DND-41 (cell line): ENCODE data around the gene PPAN.

ENCODE experiments used
- ATAC-seq: fragments of 200-7000 bp; cut with Tn5 transposase; 3 replicates; pipeline ENCODE4 v1.9.1; 2021; ENCODE audit warnings: low read depth; ENCODE audit not compliant: insufficient read depth
- DNase-seq: peaks from one replicate; pipeline ENCODE4 v3.0.0-alpha.2; 2020
- H2AFZ ChIP-seq: 2 replicates; pipeline ENCODE4 v1.6.0; 2012; ENCODE audit warnings: low read depth, low read length
- H3K27ac ChIP-seq: 2 replicates; pipeline ENCODE4 v1.5.1; 2012; ENCODE audit warnings: low read length, inconsistent platforms
- H3K27me3 ChIP-seq: fragments of 200-600 bp; sonication (generic); 2 replicates; pipeline ENCODE4 v1.6.0; 2012; ENCODE audit warnings: low read length, mild to moderate bottlenecking, inconsistent platforms; ENCODE audit not compliant: insufficient read depth, poor library complexity
- H3K36me3 ChIP-seq: 2 replicates; pipeline ENCODE4 v1.5.1; 2012; ENCODE audit warnings: low read length, inconsistent platforms; ENCODE audit not compliant: insufficient read depth
- H3K4me1 ChIP-seq: 2 replicates; pipeline ENCODE4 v1.5.1; 2012; ENCODE audit warnings: mild to moderate bottlenecking, low read length; ENCODE audit not compliant: insufficient read depth
- H3K4me2 ChIP-seq: 2 replicates; pipeline ENCODE4 v1.6.0; 2012; ENCODE audit warnings: mild to moderate bottlenecking, moderate library complexity, low read length, inconsistent platforms; ENCODE audit not compliant: insufficient read depth
- H3K4me3 ChIP-seq, 2 experiments: fragments of 200-600 bp in 1 of 2; shearing (Covaris generic) in 1 of 2; 2 replicates each; pipeline ENCODE4 v1.5.1; 2012 to 2016; ENCODE audit warnings: inconsistent platforms in 2 of 2, low read length in 2 of 2, mild to moderate bottlenecking in 2 of 2, low read depth in 1 of 2, moderate library complexity in 1 of 2
- H3K79me2 ChIP-seq: 2 replicates; pipeline ENCODE4 v1.6.0; 2012; ENCODE audit warnings: low read length, inconsistent platforms; ENCODE audit not compliant: insufficient read depth
- H3K9ac ChIP-seq: 2 replicates; pipeline ENCODE4 v1.6.0; 2012; ENCODE audit warnings: low read depth, mild to moderate bottlenecking, inconsistent platforms, low read length, moderate library complexity
- H3K9me3 ChIP-seq: 2 replicates; pipeline ENCODE4 v1.5.1; 2012; ENCODE audit warnings: low read length, moderate library complexity, mild to moderate bottlenecking, inconsistent platforms; ENCODE audit not compliant: insufficient read depth, severe bottlenecking
- H4K20me1 ChIP-seq: 2 replicates; pipeline ENCODE4 v1.6.0; 2012; ENCODE audit warnings: low read length; ENCODE audit not compliant: insufficient read depth
- EZH2 ChIP-seq: IDR thresholded peaks from 3 replicates; pipeline ENCODE4 v1.6.1; 2012; ENCODE audit warnings: borderline replicate concordance, low read depth, mild to moderate bottlenecking, moderate library complexity, low read length, inconsistent platforms; ENCODE audit not compliant: severe bottlenecking
- TF ChIP-seq, protein P1 (sequence below): IDR thresholded peaks from 2 replicates; pipeline ENCODE4 v1.5.1; 2012; ENCODE audit warnings: borderline replicate concordance, low read length, moderate library complexity, mild to moderate bottlenecking; ENCODE audit not compliant: poor library complexity, severe bottlenecking; ENCODE audit errors: extremely low read depth

PPAN gene

GRCh38 chr19:10106100-10106936 lies at the start of gene PPAN:
Gene PPAN (plus strand): TSS chr19:10106362. CDS start chr19:10106395, 33 bp downstream.
- Histone ChIP-seq H3K4me1 (peaks cover 24% of the 10 kb centered on the region), H3K79me2 (peaks cover 37% of the 10 kb centered on the region), H3K4me2 (peak within 1 kb of the TSS; percentile 69), H3K36me3 (peaks cover 47% of the 10 kb centered on the region), H3K27me3 (no peaks in the 10 kb centered on the region), H3K27ac (peak within 1 kb of the TSS; percentile 85), H3K4me3 (peak within 1 kb of the TSS; percentile 89 to 92; a peak in 3 of 4 replicates), H3K9ac (peak within 1 kb of the TSS; percentile 86), H2AFZ (peak within 1 kb of the TSS; percentile 83), H4K20me1 (peaks cover 38% of the 10 kb centered on the region), H3K9me3 (no peaks in the 10 kb centered on the region)
- peak; percentile 97 for ATAC-seq
- TF ChIP-seq, protein P1, sequence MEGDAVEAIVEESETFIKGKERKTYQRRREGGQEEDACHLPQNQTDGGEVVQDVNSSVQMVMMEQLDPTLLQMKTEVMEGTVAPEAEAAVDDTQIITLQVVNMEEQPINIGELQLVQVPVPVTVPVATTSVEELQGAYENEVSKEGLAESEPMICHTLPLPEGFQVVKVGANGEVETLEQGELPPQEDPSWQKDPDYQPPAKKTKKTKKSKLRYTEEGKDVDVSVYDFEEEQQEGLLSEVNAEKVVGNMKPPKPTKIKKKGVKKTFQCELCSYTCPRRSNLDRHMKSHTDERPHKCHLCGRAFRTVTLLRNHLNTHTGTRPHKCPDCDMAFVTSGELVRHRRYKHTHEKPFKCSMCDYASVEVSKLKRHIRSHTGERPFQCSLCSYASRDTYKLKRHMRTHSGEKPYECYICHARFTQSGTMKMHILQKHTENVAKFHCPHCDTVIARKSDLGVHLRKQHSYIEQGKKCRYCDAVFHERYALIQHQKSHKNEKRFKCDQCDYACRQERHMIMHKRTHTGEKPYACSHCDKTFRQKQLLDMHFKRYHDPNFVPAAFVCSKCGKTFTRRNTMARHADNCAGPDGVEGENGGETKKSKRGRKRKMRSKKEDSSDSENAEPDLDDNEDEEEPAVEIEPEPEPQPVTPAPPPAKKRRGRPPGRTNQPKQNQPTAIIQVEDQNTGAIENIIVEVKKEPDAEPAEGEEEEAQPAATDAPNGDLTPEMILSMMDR = no peak
- no peak for TF ChIP-seq EZH2
- peak; percentile 98 for DNase-seq

GRCh38 chr19:10061717-10062310 lies 44.3 kb upstream of the PPAN start:
- H3K36me3 ChIP-seq = no peaks in the 10 kb centered on the region
- no peaks in the 10 kb centered on the region for H3K79me2 ChIP-seq
- no peak overlapping the region for H3K27ac ChIP-seq
- no peaks in the 10 kb centered on the region for H3K27me3 ChIP-seq
- ATAC-seq (peak; percentile 63; the same call in 2 of the 3 replicates), DNase-seq (peak; percentile 50)
- H3K4me3 ChIP-seq = no peak overlapping the region
- no peaks in the 10 kb centered on the region for H3K9me3 ChIP-seq
- no peak overlapping the region for H2AFZ ChIP-seq
- H3K4me1 ChIP-seq = no peaks in the 10 kb centered on the region
- H3K9ac ChIP-seq = no peak overlapping the region
- H3K4me2 ChIP-seq = no peak overlapping the region
- no peak for TF ChIP-seq EZH2
- TF ChIP-seq, protein P1 = no peak
- H4K20me1 ChIP-seq = no peaks in the 10 kb centered on the region; the same call in 1 of the 2 replicates

GRCh38 chr19:10068205-10068604 lies 38.0 kb upstream of the PPAN start:
- Histone ChIP-seq H3K4me3 (no peak overlapping the region), H2AFZ (no peak overlapping the region), H3K27me3 (no peaks in the 10 kb centered on the region), H3K79me2 (no peaks in the 10 kb centered on the region), H4K20me1 (no peaks in the 10 kb centered on the region), H3K4me1 (no peaks in the 10 kb centered on the region), H3K27ac (no peak overlapping the region), H3K9ac (no peak overlapping the region), H3K36me3 (no peaks in the 10 kb centered on the region), H3K9me3 (no peaks in the 10 kb centered on the region), H3K4me2 (no peak overlapping the region)
- DNase-seq (no peak), ATAC-seq (peak; percentile 48; the same call in 1 of the 3 replicates)
- TF ChIP-seq, protein P1 = no peak
- TF ChIP-seq EZH2 = no peak
